Measurements from ENCODE around the gene CDH3.

DNA sequence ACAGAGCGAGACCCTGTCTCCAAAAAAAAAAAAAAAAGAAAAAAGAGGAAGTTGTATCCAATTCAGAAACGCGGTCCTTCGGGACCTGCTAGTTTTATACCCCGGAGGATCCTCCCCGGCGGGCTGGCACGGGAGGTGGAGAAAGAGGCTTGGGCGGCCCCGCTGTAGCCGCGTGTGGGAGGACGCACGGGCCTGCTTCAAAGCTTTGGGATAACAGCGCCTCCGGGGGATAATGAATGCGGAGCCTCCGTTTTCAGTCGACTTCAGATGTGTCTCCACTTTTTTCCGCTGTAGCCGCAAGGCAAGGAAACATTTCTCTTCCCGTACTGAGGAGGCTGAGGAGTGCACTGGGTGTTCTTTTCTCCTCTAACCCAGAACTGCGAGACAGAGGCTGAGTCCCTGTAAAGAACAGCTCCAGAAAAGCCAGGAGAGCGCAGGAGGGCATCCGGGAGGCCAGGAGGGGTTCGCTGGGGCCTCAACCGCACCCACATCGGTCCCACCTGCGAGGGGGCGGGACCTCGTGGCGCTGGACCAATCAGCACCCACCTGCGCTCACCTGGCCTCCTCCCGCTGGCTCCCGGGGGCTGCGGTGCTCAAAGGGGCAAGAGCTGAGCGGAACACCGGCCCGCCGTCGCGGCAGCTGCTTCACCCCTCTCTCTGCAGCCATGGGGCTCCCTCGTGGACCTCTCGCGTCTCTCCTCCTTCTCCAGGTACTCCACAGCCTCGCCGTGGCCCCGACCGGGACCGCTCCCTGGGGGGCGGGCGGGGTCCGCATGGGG is at the start of gene CDH3:
- no peak for TF ChIP-seq CTCF (IDR thresholded peaks at IDR 0.05)
- TF ChIP-seq EZH2 (IDR thresholded peaks at IDR 0.05; ENCODE audit: borderline replicate concordance, insufficient read depth, low read depth, low read length, poor library complexity, severe bottlenecking): no peak
